NT2/D1 (cell line): ENCODE measurements around the gene NAAA.
A peak's percentile ranks its signal among the peaks of the same experiment; 100 is the strongest.
"Not testable (repeated sequence)": the region's sequence is repeated elsewhere in the genome, so short reads cannot be mapped to it uniquely, and the experiment has no call there.

Experiments used
- DNase-seq: peaks from one replicate; pipeline ENCODE4 v3.0.0-alpha.2; 2011; ENCODE audit warnings: low read depth, low spot score
- H3K27me3 ChIP-seq: 2 replicates; pipeline ENCODE4 v1.6.0; 2011; ENCODE audit warnings: mild to moderate bottlenecking; ENCODE audit not compliant: insufficient read length, insufficient read depth
- H3K36me3 ChIP-seq: 2 replicates; pipeline ENCODE4 v1.6.1; 2011; ENCODE audit warnings: mild to moderate bottlenecking, low read length, mixed read lengths; ENCODE audit not compliant: insufficient read depth, insufficient read length
- H3K4me1 ChIP-seq: 2 replicates; pipeline ENCODE4 v1.5.1; 2011; ENCODE audit not compliant: insufficient read depth, insufficient read length
- H3K4me3 ChIP-seq: 2 replicates; pipeline ENCODE4 v1.5.1; 2011; ENCODE audit warnings: low read depth; ENCODE audit not compliant: insufficient read length
- H3K9ac ChIP-seq: 2 replicates; pipeline ENCODE4 v1.6.0; 2011; ENCODE audit warnings: low read depth; ENCODE audit not compliant: insufficient read length
- H3K9me3 ChIP-seq: 2 replicates; pipeline ENCODE4 v1.5.1; 2011; ENCODE audit warnings: mild to moderate bottlenecking, low read length; ENCODE audit not compliant: insufficient read depth
- SUZ12 ChIP-seq: IDR thresholded peaks from 2 replicates; pipeline ENCODE4 v1.6.1; 2011; ENCODE audit not compliant: insufficient read length, insufficient read depth; ENCODE audit errors: extremely low read depth
- YY1 ChIP-seq: IDR thresholded peaks from 2 replicates; pipeline ENCODE4 v1.6.1; 2011; ENCODE audit not compliant: insufficient read length, insufficient read depth
- ZNF274 ChIP-seq: IDR thresholded peaks from 2 replicates; pipeline ENCODE4 v1.6.1; 2011; ENCODE audit warnings: mild to moderate bottlenecking, low read depth, low read length

NAAA gene

DNA sequence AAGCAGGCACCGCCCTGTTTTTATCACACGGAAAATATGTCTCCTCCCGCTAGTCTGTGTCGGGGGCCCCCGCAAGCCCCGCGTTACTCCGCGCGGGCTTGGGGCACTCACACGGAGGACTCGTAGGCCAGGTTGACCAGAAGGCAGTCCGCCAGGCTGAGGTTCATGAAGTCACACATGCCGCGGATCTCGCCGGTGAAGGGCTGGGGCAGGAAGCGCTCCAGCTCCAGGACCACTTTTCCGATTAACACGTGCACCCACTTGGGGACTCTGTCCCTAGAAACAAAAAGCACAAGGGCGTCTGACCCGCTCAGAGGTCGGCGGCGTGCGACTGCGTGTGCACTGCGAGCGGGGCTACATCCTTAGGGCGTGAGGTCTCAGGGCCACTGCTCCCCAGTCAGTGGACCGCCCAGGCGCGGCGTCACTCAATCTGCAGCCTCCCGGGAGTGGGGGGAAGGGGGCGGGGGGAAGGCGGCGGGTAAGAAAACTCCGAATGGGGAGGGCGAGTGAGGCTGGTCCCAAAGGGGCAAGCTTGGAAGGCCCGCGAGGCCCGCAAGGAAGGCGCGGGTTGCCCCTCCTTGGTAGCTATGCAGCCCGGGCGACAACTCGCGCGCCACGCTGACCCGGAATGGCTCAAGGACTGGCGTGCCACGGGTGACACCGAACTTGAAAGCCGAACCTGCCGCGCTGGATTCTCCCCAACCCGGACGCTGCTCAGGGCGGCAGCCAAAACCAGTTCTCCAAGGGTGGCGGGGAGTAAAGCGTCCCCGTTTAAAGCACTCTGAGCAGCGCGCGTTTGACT, 722 bp downstream of the NAAA start:
- H3K4me3 ChIP-seq = peak overlapping the region; percentile 68
- no peak for TF ChIP-seq YY1
- no peak for TF ChIP-seq ZNF274
- no peak for TF ChIP-seq SUZ12
- no peak for DNase-seq
- peak overlapping the region; percentile 90 for H3K9ac ChIP-seq
- H3K4me1 ChIP-seq = peaks cover 2% of the 10 kb centered on the region
- H3K36me3 ChIP-seq = peaks cover 9% of the 10 kb centered on the region
- H3K27me3 ChIP-seq = no peaks in the 10 kb centered on the region
- no peaks in the 10 kb centered on the region for H3K9me3 ChIP-seq

DNA sequence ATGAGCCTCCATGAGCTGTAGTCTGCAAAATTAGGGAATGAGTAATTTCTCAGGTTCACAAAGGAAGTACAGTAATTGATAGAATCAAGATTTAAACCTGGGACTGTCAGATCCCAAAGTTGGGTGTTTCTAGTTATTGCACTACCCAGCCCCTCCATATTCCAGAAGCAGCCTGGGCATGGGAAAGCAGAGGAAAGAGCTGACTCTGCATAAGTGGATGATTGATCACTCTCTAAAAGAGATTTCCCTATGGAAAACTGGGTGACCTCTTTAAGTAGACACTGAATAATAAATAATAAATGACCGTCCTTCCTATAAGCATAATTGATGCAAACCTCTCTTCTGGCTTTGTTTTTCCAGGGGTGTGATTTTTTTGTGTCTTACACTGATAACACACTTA, 5.2 kb downstream of the NAAA start:
- H3K27me3 ChIP-seq = no peaks in the 10 kb centered on the region
- DNase-seq = no peak
- H3K4me3 ChIP-seq = no peak overlapping the region
- no peak overlapping the region for H3K9ac ChIP-seq
- no peaks in the 10 kb centered on the region for H3K9me3 ChIP-seq
- peaks cover 12% of the 10 kb centered on the region for H3K36me3 ChIP-seq
- peaks cover 2% of the 10 kb centered on the region for H3K4me1 ChIP-seq
- TF ChIP-seq YY1 (no peak), ZNF274 (no peak), SUZ12 (no peak)

DNA sequence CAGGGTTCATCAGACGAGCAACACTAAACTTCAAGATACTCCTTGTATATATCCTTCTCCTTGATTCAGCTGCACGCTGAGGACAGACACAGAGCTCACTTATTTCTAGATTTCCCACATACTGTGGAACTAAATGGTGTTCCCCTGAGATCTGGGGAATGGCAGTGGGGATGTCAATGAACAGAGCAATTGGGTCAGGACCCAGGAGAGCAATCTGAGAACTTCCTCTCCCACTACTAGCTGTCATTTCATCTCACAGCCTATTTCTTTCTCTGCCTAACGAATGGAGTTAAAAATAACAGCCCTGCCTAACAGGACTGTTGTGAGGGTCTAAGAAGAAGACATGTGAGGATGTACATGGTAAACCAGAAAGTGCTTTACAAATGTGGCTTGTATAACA, 10.7 kb downstream of the NAAA start:
- Histone ChIP-seq H3K4me1 (no peaks in the 10 kb centered on the region), H3K36me3 (peaks cover 8% of the 10 kb centered on the region), H3K9me3 (no peaks in the 10 kb centered on the region), H3K27me3 (no peaks in the 10 kb centered on the region), H3K9ac (no peak overlapping the region), H3K4me3 (no peak overlapping the region)
- TF ChIP-seq ZNF274 (no peak), YY1 (no peak), SUZ12 (no peak)
- no peak for DNase-seq

- H3K4me3 ChIP-seq, H3K9me3 ChIP-seq, H3K9ac ChIP-seq, H3K4me1 ChIP-seq, H3K27me3 ChIP-seq, DNase-seq: not testable (repeated sequence)
- peaks cover 12% of the 10 kb centered on the region for H3K36me3 ChIP-seq
Measured at GRCh38 chr4:75924916-75925315, 15.9 kb downstream of the NAAA start.

GRCh38 chr4:75924309-75924827, 16.4 kb downstream of the NAAA start:
- Histone ChIP-seq H3K4me3 (no peak overlapping the region), H3K9ac (no peak overlapping the region), H3K27me3 (no peaks in the 10 kb centered on the region), H3K9me3 (no peaks in the 10 kb centered on the region), H3K36me3 (peaks cover 15% of the 10 kb centered on the region), H3K4me1 (no peaks in the 10 kb centered on the region)
- DNase-seq = no peak
- TF ChIP-seq YY1 = no peak
- no peak for TF ChIP-seq ZNF274
- no peak for TF ChIP-seq SUZ12

GRCh38 chr4:75922588-75922987, 18.2 kb downstream of the NAAA start:
- no peak for DNase-seq
- Histone ChIP-seq H3K27me3 (no peaks in the 10 kb centered on the region), H3K36me3 (peaks cover 15% of the 10 kb centered on the region), H3K4me1 (no peaks in the 10 kb centered on the region), H3K9ac (no peak overlapping the region), H3K4me3 (no peak overlapping the region), H3K9me3 (no peaks in the 10 kb centered on the region)
- TF ChIP-seq SUZ12 (no peak), YY1 (no peak), ZNF274 (no peak)

DNA sequence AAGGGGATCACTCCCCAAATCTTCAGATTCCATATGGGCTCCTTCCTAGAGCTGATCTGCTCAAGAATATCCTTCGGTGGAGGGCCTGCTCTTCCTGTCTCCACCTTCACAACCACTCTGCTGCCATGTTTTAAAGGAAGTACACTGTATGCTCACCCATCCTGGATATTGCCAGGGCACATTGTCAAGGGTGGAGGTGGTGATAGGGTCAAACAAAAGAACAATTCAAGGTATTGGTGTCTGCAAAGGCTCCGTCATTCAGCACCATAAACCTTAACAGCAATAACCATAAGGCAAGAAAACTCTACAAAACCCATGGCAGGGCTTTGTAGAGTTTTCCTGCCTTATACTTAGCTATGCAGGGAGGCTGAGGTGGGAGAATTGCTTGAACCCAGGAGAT, 18.9 kb downstream of the NAAA start:
- Histone ChIP-seq H3K36me3 (peaks cover 19% of the 10 kb centered on the region), H3K4me1 (no peaks in the 10 kb centered on the region), H3K27me3 (no peaks in the 10 kb centered on the region), H3K4me3 (no peak overlapping the region), H3K9me3 (no peaks in the 10 kb centered on the region), H3K9ac (no peak overlapping the region)
- no peak for TF ChIP-seq SUZ12
- no peak for TF ChIP-seq ZNF274
- no peak for TF ChIP-seq YY1
- no peak for DNase-seq
